Measurements from ENCODE around the gene NFX1.
"Not testable (repeated sequence)": the region's sequence is repeated elsewhere in the genome, so short reads cannot be mapped to it uniquely, and the experiment has no call there.

NFX1 gene

GRCh38 chr9:33311953-33312352 is 21.6 kb downstream of the NFX1 start:
- no peak for DNase-seq

- no peak for DNase-seq
These were observed 25.1 kb downstream of the NFX1 start for GRCh38 chr9:33315371-33315770.

GRCh38 chr9:33317136-33317535 is 26.8 kb downstream of the NFX1 start:
- DNase-seq, result not testable (repeated sequence)

GRCh38 chr9:33318225-33318624 is 27.9 kb downstream of the NFX1 start:
- DNase-seq, result no peak

GRCh38 chr9:33318781-33319180 is 28.5 kb downstream of the NFX1 start:
- no peak for DNase-seq

GRCh38 chr9:33320230-33320567 is 29.9 kb downstream of the NFX1 start:
- DNase-seq, result no peak

- DNase-seq, result no peak
These were observed 30.4 kb downstream of the NFX1 start for GRCh38 chr9:33320568-33321261.

GRCh38 chr9:33329117-33329563 is 38.8 kb downstream of the NFX1 start:
- no peak for DNase-seq

GRCh38 chr9:33329979-33330378 is 39.7 kb downstream of the NFX1 start:
- no peak for DNase-seq

GRCh38 chr9:33331377-33331891 is 41.1 kb downstream of the NFX1 start:
- DNase-seq, result no peak

- no peak for DNase-seq
These were observed 41.7 kb downstream of the NFX1 start for GRCh38 chr9:33332011-33332410.

GRCh38 chr9:33332956-33333355 is 42.6 kb downstream of the NFX1 start:
- DNase-seq, result not testable (repeated sequence)

GRCh38 chr9:33340186-33340585 is 49.9 kb downstream of the NFX1 start:
- no peak for DNase-seq

- DNase-seq, result no peak
These were observed 50.9 kb downstream of the NFX1 start for GRCh38 chr9:33341182-33341581.

GRCh38 chr9:33344145-33344544 is 53.8 kb downstream of the NFX1 start:
- DNase-seq, result no peak

GRCh38 chr9:33346564-33346963 is 56.2 kb downstream of the NFX1 start:
- DNase-seq, result no peak

- no peak for DNase-seq
These were observed 58.7 kb downstream of the NFX1 start for GRCh38 chr9:33348998-33349397.

GRCh38 chr9:33349743-33350142 is 59.4 kb downstream of the NFX1 start:
- no peak for DNase-seq

- no peak for DNase-seq
These were observed 60.0 kb downstream of the NFX1 start for GRCh38 chr9:33350310-33350709.

- DNase-seq, result no peak
These were observed 61.2 kb downstream of the NFX1 start for GRCh38 chr9:33351547-33351946.

GRCh38 chr9:33354651-33355211 is 64.4 kb downstream of the NFX1 start:
- DNase-seq, result no peak

GRCh38 chr9:33355933-33356332 is 65.6 kb downstream of the NFX1 start:
- no peak for DNase-seq

- DNase-seq, result not testable (repeated sequence)
These were observed 68.3 kb downstream of the NFX1 start for GRCh38 chr9:33358641-33359040.

GRCh38 chr9:33364127-33364526 is 73.8 kb downstream of the NFX1 start:
- DNase-seq, result no peak

GRCh38 chr9:33364814-33365213 is 74.5 kb downstream of the NFX1 start:
- DNase-seq, result not testable (repeated sequence)

All from NCI-H1092 (cell line).